ENCODE data around the gene CTBP2. TPM values are rescaled to one million over a fixed set of nuclear protein-coding genes. Genes with fewer than 3 reads are reported as not detected.
"Not testable (repeated sequence)": the region's sequence is repeated elsewhere in the genome, so short reads cannot be mapped to it uniquely, and the experiment has no call there.

Gene CTBP2
- total and polyA plus RNA-seq, 10 of the 15 experiments (the other 5 are each of a cell fraction or from before 2014, with no cell fraction given): 0.02 to 0.72 (median 0.06) TPM; not detected in 2

GRCh38 chr10:124988753-124989152 lies 171.6 kb downstream of the CTBP2 start:
- intact Hi-C loops (cut with micrococcal nuclease; ENCODE audit: unreplicated experiment); H3K9ac ChIP-seq (ENCODE audit: control insufficient read depth, insufficient read depth, low read length); H2AFZ ChIP-seq (ENCODE audit: control insufficient read depth, low read depth, low read length); H3K27ac ChIP-seq (ENCODE audit: control insufficient read depth, insufficient read depth); H3K9me3 ChIP-seq (replicated peaks; ENCODE audit: control insufficient read depth, insufficient read depth, low read length); H4K20me1 ChIP-seq (ENCODE audit: control insufficient read depth, insufficient read depth); BruUV-seq (replicated peaks); H3K27me3 ChIP-seq (replicated peaks in 1 of 2; ENCODE audit: control insufficient read depth in 2 of 2, insufficient read depth in 2 of 2, low read length in 1 of 2); H3K79me2 ChIP-seq (ENCODE audit: control insufficient read depth, insufficient read depth, low read length); H3K4me1 ChIP-seq (ENCODE audit: control insufficient read depth, insufficient read depth, low read length); H3K36me3 ChIP-seq (ENCODE audit: control insufficient read depth in 2 of 2, insufficient read depth in 2 of 2, low read length in 1 of 2); H3K4me2 ChIP-seq (ENCODE audit: control insufficient read depth, insufficient read depth); FAIRE-seq; H3K4me3 ChIP-seq; SMC1A ChIA-PET (ENCODE audit: uncharacterized antibody, unreplicated experiment); in situ Hi-C loops (cut with MboI): not testable (repeated sequence)
- POLR2A ChIA-PET: interaction anchor here (0.6 to 0.7 kb wide), 2 partner anchors 29 to 82 kb away, joined by 3 to 4 read pairs; no protein-coding TSS in a partner anchor
- ATAC-seq (peak; percentile 65), DNase-seq (ENCODE audit: low read depth, low spot score) (peak; percentile 25)
- RAD21 ChIA-PET (ENCODE audit: unreplicated experiment): interaction anchor here (1.1 kb wide), 1 partner anchor 19 kb away, joined by 6 read pairs; no protein-coding TSS in a partner anchor
- CTCF ChIA-PET: interaction anchor here (0.6 kb wide), 1 partner anchor 386 kb away, joined by 4 read pairs; no protein-coding TSS in a partner anchor
- 16% methylated on average over 4 of the region's 4 CpGs for WGBS (ENCODE audit: insufficient coverage, insufficient replicate concordance, low lambda C conversion rate, missing lambda C conversion rate)
- TF ChIP-seq ATF2 (IDR thresholded peaks at IDR 0.05; ENCODE audit: low read length) (0 out of 2 replicates have a peak, but pooled peaks have one; percentile 24), ZNF384 (IDR thresholded peaks at IDR 0.05; ENCODE audit: borderline replicate concordance, low read depth, low read length) (peak; percentile 35; the same call in 1 of the 2 replicates)

DNA sequence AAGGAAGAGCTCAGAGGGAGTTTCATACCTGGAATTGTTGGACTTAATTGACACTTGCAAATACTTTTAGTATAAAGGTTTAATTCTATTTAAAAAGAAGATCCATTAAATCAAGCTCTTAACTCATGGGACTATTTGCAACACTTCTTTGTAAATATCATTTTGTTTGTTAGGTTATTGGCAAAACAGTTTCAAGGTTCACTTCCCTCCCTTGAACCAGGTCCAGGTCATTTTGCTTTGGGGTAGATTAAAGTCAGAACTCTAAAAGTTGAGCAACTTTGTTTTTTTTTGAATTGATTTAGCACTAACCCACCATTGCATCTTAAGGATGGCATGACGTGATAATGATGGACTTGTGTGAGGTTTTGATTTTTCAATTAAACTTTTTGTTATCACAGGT lies 172.6 kb downstream of the CTBP2 start:
- H3K79me2 ChIP-seq (ENCODE audit: control insufficient read depth, insufficient read depth, low read length): no peaks in the 10 kb centered on the region
- H3K36me3 ChIP-seq (ENCODE audit: control insufficient read depth in 2 of 2, insufficient read depth in 2 of 2, low read length in 1 of 2): peaks cover 2 to 3% of the 10 kb centered on the region in 2 experiments; a peak in 3 of 4 replicates
- POLR2A ChIA-PET: no interaction called here
- intact Hi-C loops (cut with micrococcal nuclease; ENCODE audit: unreplicated experiment) (no loop called here), in situ Hi-C loops (cut with MboI) (no loop called here)
- no TSS peak for BruUV-seq (replicated peaks)
- H3K27me3 ChIP-seq (replicated peaks in 1 of 2; ENCODE audit: control insufficient read depth in 2 of 2, insufficient read depth in 2 of 2, low read length in 1 of 2): no peaks in the 10 kb centered on the region
- H3K4me2 ChIP-seq (ENCODE audit: control insufficient read depth, insufficient read depth): no peak overlapping the region
- no peaks in the 10 kb centered on the region for H3K9me3 ChIP-seq (replicated peaks; ENCODE audit: control insufficient read depth, insufficient read depth, low read length)
- H3K9ac ChIP-seq (ENCODE audit: control insufficient read depth, insufficient read depth, low read length): no peak overlapping the region
- H2AFZ ChIP-seq (ENCODE audit: control insufficient read depth, low read depth, low read length): no peak overlapping the region
- ATAC-seq (no peak), DNase-seq (ENCODE audit: low read depth, low spot score) (no peak), FAIRE-seq (no peak)
- peaks cover 9% of the 10 kb centered on the region for H3K4me1 ChIP-seq (ENCODE audit: control insufficient read depth, insufficient read depth, low read length)
- WGBS (ENCODE audit: insufficient coverage, insufficient replicate concordance, low lambda C conversion rate, missing lambda C conversion rate): 95% methylated on average over 1 of the region's 1 CpG
- H3K4me3 ChIP-seq: no peak overlapping the region
- CTCF ChIA-PET: interaction anchor here (1.3 kb wide), 1 partner anchor 17 kb away, joined by 4 read pairs; no protein-coding TSS in a partner anchor
- no peak overlapping the region for H3K27ac ChIP-seq (ENCODE audit: control insufficient read depth, insufficient read depth)
- no peaks in the 10 kb centered on the region for H4K20me1 ChIP-seq (ENCODE audit: control insufficient read depth, insufficient read depth)
- SMC1A ChIA-PET (ENCODE audit: uncharacterized antibody, unreplicated experiment): interaction anchor here (1.0 kb wide), 1 partner anchor 72 kb away, joined by 3 read pairs; no protein-coding TSS in a partner anchor
- RAD21 ChIA-PET (ENCODE audit: unreplicated experiment): interaction anchor here (1.1 kb wide), 1 partner anchor 18 kb away, joined by 6 read pairs; no protein-coding TSS in a partner anchor
- TF ChIP-seq, protein P1, sequence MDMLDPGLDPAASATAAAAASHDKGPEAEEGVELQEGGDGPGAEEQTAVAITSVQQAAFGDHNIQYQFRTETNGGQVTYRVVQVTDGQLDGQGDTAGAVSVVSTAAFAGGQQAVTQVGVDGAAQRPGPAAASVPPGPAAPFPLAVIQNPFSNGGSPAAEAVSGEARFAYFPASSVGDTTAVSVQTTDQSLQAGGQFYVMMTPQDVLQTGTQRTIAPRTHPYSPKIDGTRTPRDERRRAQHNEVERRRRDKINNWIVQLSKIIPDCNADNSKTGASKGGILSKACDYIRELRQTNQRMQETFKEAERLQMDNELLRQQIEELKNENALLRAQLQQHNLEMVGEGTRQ (IDR thresholded peaks at IDR 0.05; ENCODE audit: borderline replicate concordance, low read depth, low read length): no peak
- TF ChIP-seq IKZF2 (IDR thresholded peaks at IDR 0.05) (no peak), NFYA (IDR thresholded peaks at IDR 0.05; ENCODE audit: borderline replicate concordance, low read depth, low read length) (no peak), PBX3 (IDR thresholded peaks at IDR 0.05; ENCODE audit: insufficient replicate concordance, low read depth, low read length) (no peak), NRF1 (conservative IDR thresholded peaks at IDR 0.05; ENCODE audit: low read depth, low read length) (no peak), YBX1 (IDR thresholded peaks at IDR 0.05) (no peak), PAX5 (IDR thresholded peaks at IDR 0.05; ENCODE audit: borderline replicate concordance, low read depth, low read length) (no peak), SPI1 (IDR thresholded peaks at IDR 0.05; ENCODE audit: borderline replicate concordance, insufficient read depth, low read depth, low read length) (no peak), SMAD1 (IDR thresholded peaks at IDR 0.05; ENCODE audit: low read depth, partially characterized antibody) (no peak), ZNF217 (IDR thresholded peaks at IDR 0.05) (no peak), MEF2A (IDR thresholded peaks at IDR 0.05; ENCODE audit: insufficient read depth, low read depth, low read length) (no peak)

Measured in GM12878 (cell line).